HG03175 (cell line): ENCODE measurements around the gene RHOBTB3.

Experiments used
- ATAC-seq: cut with Tn5 transposase; IDR thresholded peaks from one replicate; pipeline ENCODE4 v1.9.1; 2021; ENCODE audit warnings: mild to moderate bottlenecking, moderate library complexity; ENCODE audit not compliant: unreplicated experiment

Gene RHOBTB3

DNA sequence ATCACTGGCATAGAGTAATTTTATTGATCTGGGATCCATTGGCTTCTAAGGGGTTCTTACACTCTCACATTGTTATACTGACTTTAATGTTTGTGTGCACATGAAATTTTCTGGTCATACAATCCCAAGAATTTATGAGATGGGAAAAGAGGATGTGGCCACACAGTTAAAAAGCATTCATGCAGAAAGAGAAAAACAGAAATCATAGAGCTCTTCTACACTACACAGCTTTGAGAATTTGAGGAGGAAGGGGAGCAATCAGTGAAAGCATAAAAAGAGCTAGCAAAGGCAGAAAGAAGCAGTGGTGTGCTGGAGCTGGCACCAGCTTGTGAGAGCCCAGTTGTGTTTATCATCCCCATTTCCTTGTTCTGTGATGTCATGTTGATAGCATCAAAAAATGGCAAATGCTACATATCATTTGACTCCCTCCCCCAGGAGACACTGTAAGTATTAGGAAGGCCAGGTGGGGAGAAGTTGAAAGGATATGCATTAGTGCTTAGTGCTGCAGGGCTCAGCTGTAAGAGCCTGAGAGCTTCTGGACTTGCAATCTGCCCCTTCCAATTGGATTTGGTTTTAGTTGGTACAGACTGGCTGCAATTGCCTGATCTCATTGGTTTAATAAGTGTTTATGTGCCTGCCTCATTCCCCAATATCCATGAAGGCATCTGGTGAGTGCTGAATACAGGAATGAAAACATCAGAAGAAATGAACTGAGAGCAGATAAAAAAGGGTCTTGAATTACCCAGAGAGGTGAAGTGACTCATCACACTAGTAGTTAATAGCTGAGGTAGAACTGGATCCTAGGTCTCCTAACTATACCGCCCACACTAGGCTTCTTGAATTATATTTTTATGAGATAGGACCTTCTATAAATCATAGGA lies 30.9 kb downstream of the RHOBTB3 start:
- ATAC-seq, result no peak

DNA sequence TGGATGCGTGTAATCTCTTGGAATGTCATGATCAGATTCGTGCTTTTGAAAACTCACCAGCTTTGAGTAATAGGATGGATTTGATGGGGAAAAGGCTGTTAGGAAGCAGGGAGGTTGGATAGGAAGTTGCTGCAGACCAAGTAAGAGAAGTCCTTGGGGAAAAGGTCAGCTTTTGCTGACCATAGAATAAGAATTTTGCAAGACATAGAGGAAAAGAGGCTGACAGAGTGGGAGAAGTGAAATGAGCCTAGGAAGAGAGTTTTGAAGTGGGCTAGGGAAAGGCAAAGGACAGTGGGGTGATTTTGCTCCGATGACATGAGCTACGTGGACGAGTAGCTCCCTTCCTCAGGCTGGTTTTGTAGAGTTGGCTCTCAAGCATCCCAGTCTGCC lies 31.5 kb downstream of the RHOBTB3 start:
- no peak for ATAC-seq

DNA sequence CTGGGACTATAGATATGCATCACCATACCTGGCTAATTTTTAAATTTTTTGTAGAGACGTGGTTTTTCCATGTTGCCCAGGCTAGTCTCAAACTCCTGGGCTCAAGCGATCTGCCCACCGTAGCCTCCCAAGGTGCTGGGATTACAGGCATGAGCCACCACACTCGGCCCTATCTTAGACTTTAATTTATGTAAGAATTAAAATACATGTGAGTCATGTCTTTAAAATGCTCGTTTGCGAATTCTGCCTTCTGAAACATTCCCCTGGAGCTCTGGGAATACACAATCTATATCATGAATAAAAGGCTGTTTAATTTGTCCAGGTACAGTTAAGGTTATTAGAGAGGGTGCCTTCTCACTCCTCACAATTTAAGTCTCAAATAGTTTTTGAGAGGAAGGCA lies 32.8 kb downstream of the RHOBTB3 start:
- ATAC-seq, result no peak

- no peak for ATAC-seq
Measured at GRCh38 chr5:95768731-95769130, 37.6 kb downstream of the RHOBTB3 start.

DNA sequence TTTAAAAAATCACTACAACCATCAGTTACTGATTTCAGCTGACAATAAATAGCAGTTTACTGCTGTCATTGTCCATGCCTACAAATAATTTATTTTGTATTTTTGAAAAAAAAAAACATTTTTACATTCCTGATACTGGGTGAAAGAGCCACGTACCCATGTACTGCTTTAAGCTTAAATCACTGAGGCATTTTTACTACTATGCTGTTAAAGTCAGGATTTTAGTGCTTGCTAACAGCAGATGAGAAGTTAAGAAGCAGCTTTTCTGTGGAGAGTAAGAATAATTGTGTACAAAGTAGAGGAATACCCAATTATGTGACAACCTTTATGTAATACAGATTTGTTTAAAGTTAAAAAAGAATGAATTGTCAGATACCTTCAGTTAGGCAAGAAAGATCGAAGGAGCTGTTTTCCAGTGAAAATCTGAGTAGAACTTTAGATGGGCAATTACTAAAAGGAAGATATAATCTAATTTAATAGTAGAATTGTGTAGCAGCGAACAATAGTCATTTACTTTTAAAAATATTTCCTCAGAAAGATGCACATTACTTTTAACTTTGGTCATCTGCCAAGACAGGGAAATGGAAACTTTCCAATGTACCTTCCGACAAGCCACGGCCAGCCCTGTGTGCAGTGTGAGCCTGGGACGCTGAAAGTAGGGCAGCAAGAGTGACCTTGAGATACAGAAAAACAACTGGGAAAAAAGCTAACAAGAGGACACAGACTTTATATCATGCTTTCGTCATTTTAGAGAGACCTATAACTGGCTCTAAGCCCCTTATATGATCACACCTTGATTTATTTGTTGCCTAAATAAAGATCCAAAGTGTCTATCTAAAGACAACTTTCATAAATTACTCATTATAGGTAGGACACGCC lies 39.9 kb downstream of the RHOBTB3 start:
- ATAC-seq, result no peak

- no peak for ATAC-seq
Measured at GRCh38 chr5:95771892-95772291, 40.8 kb downstream of the RHOBTB3 start.

DNA sequence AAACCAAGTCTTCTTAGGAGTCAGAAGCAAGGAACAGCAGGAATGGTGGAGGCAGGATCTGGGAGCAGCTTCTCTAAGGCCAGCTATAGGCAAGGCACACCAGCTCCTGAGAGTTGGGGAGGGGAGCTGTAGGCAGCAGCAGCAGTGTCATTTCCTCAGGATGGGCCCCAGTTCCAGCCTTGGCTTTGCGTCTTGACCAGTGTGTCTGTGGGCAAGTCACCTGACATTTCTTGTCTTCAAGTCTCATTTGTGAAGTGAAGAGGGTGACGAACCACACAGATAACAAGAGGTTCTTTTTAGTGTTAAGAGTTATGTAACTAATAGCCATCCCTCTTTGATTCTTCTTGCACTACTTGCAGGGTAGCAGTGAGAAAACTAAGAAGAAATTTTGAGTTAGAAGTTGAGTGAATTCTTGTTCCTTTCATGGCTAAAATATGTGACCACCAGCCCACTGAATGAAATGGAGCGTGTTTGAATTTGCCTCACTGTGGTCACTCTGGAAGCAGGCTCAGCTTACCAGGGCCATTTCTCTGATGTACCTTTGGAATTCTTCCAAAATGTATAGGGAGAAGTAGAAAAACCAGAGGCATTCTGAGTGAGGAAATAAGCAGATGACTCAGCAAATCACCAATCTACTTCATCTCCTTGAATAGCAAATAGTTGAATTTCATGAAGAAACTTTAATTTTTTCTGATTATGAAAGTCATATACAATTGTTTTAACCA lies 42.4 kb downstream of the RHOBTB3 start:
- no peak for ATAC-seq

- no peak for ATAC-seq
Measured at GRCh38 chr5:95777441-95777840, 46.3 kb downstream of the RHOBTB3 start.

DNA sequence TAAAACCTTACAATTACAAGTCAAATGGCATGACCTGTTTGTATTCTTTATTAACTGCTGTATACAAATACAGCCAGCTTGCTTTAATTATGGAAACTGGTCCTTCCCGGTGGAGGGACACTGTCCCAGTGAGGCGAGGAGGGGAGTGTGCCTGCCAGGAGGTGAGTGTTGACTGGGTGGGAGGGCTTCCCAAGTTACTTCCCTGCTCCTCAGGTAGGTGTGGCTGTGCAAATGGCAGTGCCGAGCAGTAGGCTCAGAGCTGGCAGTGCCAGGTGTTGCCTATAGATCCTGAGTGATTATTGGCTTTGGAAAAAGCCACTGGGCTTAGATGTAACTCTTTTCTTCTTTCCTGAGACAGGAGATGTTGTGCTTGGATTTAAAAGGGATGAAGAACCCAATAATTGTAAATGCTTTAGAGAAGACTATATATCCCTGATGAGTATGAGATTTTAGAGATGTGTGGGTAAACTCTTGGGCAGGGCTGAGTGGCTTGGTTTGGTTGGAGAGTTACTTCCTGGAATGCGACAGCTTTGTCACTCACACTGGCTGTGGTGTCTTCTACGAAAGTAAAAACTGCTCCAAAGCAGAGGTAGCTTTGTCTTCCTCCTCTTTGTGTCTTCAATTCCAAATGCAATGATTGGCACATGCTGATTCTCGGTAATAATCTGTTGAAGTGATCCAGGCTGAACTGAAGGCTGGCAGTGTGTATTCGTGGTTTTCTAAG lies 47.7 kb downstream of the RHOBTB3 start:
- ATAC-seq, result no peak

DNA sequence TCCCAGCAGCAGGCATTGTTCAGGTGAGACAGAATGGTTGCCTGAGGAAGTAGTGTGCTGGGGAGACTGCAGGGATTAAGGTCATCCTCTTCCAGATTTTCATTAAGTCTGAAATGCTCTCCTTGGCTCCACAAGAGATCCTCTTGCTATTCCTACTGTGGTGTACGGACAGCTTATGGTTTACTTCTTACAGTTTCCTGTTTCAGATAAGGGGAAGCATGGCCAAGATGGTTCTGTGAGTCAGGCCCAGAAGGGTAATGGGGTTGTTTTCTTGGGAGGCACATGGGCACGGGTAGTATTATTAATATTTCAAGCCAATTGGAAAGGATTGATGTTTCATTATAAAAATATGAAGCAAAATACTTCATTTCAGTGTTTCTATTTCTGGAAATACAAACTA lies 48.5 kb downstream of the RHOBTB3 start:
- ATAC-seq, result no peak

- ATAC-seq, result no peak
Measured at GRCh38 chr5:95780597-95780996, 49.5 kb downstream of the RHOBTB3 start.

DNA sequence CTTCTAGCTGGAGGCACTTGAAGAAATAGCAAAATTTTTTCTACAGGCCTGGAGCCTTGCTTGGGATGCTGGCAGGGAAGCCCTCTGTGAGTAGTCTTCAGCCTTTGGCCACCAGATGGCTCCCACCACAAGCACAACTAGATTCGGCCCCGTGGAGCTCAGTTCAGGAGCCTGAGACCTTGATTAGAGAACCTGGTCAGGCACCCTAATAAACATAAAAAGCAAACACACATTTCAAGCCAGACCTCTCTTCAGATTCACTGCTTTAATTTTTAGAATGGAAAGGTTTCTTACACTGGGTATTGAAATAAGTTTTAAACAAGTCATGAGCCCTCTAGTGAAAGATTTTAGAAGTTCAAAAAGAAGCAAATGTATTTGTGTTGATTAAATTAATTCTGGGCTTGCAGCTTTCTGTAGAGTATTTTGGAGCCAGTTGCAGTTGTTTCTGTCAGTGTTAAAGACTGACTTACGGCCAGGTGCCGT lies 50.0 kb downstream of the RHOBTB3 start:
- peak; percentile 98 for ATAC-seq

DNA sequence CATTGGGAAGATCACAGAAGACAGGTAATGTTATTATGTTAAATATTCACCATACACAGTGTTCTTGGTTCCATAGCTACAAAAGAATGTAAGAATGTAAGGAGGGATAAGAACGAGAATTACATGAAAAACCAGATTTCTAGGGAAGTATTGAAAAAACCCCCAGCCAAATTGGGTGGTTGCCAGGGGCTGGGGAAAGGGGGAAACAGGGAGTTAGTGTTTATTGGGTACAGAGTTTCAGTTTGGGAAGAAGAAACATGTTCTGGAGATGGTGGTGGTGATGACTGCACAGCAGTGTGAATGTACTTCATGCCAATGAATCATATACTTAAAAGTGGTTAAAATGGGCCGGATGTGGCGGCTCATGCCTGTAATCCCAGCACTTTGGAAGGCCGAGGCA lies 51.0 kb downstream of the RHOBTB3 start:
- ATAC-seq, result no peak

GRCh38 chr5:95783661-95784060 lies 52.5 kb downstream of the RHOBTB3 start:
- no peak for ATAC-seq

- ATAC-seq, result no peak
Measured at GRCh38 chr5:95784514-95785302, 53.6 kb downstream of the RHOBTB3 start.

DNA sequence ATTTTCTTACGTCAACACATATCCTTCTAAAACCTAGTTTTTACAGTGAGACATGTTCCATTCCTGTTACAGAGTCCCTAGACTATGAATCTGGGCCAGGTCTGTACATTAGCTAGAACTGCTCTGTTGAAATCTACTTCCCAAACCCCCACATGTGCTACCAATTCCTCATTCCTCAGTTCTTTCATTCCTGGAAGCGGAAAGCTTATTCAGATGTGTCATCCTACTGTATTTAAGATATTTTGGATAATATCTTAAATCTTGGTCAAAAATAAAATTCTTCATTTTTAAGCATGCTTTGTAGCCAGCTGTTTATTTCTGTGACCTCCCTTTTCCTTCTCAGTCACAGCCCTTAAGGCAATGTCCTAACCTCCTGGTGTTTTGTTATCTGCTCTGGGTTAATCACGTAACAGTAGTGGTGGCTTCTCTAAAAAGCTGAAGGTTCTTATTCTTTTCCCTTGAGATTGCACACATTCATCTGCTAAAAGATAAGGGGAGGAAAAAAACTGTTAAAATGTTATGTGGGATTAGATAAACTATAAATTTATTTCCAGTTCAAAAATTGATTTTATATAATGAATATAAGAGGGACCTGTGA lies 55.8 kb downstream of the RHOBTB3 start:
- no peak for ATAC-seq

- ATAC-seq, result no peak
Measured at GRCh38 chr5:95788493-95788892, 57.4 kb downstream of the RHOBTB3 start.

DNA sequence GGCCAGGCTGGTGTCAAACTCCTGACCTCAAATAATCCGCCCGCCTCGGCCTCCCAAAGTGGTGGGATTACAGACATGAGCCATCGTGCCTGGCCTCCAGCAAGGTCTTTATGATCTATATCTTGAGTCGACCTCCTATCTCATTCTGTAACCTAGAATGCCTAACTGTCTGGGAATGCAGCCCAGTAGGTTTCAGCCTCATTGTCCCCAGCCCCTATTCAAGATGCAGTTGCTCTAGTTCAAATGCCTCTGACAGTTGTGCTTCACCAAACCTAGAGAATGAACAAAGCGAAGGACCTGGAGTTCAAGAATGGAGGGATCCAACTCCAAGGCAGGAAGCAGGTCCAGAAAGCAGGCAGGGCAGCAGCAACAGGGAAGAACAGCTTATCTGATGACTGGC lies 60.6 kb downstream of the RHOBTB3 start:
- no peak for ATAC-seq

GRCh38 chr5:95794070-95794516 lies 63.0 kb downstream of the RHOBTB3 start:
- ATAC-seq, result no peak
